ENCODE data around the gene ATP5PD.
"Not testable (repeated sequence)": the region's sequence is repeated elsewhere in the genome, so short reads cannot be mapped to it uniquely, and the experiment has no call there.

ATP5PD gene

GRCh38 chr17:75047398-75048098 lies 779 bp upstream of the ATP5PD start:
- peak overlapping the region; percentile 95 for H3K4me3 ChIP-seq (ENCODE audit: low read length)
- TF ChIP-seq, protein P1, sequence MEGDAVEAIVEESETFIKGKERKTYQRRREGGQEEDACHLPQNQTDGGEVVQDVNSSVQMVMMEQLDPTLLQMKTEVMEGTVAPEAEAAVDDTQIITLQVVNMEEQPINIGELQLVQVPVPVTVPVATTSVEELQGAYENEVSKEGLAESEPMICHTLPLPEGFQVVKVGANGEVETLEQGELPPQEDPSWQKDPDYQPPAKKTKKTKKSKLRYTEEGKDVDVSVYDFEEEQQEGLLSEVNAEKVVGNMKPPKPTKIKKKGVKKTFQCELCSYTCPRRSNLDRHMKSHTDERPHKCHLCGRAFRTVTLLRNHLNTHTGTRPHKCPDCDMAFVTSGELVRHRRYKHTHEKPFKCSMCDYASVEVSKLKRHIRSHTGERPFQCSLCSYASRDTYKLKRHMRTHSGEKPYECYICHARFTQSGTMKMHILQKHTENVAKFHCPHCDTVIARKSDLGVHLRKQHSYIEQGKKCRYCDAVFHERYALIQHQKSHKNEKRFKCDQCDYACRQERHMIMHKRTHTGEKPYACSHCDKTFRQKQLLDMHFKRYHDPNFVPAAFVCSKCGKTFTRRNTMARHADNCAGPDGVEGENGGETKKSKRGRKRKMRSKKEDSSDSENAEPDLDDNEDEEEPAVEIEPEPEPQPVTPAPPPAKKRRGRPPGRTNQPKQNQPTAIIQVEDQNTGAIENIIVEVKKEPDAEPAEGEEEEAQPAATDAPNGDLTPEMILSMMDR (IDR thresholded peaks at IDR 0.05; ENCODE audit: insufficient read depth, low read depth, low read length, missing control alignments): no peak
- DNase-seq (ENCODE audit: low read depth): no peak

DNA sequence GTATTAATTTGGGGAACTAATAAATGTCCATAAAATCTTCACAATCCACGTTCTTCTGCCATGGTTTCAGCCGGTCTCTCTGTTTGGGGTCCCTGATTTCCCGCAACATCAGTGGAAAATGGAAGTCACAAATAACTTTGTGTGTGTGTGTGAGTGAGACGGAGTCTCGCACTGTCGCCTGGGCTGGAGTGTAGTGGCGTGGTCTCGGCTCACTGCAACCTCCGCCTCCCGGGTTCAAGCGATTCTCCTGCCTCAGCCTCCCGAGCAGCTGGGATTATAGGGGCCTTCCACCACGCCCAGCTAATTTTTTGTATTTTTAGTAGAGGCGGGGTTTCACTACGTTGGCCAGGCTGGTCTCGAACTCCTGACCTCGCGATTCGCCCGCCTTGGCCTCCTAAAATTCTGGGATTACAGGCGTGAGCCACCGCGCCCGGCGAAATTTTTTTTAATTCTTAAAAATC lies 793 bp downstream of the ATP5PD start:
- not testable (repeated sequence) for DNase-seq (ENCODE audit: low read depth)

DNA sequence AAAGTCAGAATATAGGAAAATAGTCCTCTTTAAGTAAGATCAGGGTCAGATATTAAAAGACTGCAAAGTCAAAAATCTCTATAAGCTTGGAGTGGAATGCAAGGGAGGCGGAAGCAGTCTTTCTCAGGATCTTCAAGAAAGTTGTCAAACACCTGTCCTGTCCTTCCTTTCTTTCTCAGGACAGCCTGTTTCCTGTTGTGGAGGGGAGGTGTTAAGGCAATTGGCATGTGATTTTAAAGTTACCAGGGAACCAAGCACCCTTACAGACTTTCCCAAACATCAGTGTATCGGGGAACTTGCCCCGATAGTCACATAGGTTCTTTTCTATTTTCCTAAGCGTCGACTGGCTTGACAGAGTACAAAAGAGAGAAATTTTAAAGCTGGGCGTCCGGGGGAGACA lies 2.1 kb downstream of the ATP5PD start:
- no peak overlapping the region for H3K4me3 ChIP-seq (ENCODE audit: low read length)
- TF ChIP-seq, protein P1 (IDR thresholded peaks at IDR 0.05; ENCODE audit: insufficient read depth, low read depth, low read length, missing control alignments): no peak
- DNase-seq (ENCODE audit: low read depth): no peak

More for the DNA sequence above, 793 bp downstream of the ATP5PD start:
- peak overlapping the region; percentile 95 for H3K4me3 ChIP-seq (ENCODE audit: low read length)

DNA sequence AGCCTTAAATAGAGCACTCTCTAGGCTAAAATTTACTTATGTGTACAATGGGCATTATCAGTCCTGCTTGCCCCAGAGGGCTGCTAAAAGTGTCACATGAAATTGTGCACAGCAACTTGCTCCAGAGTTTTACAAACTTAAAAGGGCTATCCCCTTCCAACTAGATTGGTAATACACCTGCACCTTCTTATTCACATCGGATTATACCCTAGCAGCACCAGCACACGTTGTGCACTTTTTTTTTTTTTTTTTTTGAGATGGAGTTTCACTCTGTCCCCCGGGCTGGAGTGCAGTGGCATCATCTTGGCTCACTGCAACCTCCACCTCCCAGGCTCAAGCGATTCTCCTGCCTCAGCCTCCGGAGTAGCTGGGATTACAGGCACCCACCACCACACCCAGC lies 3.0 kb downstream of the ATP5PD start:
- not testable (repeated sequence) for DNase-seq (ENCODE audit: low read depth); H3K4me3 ChIP-seq (ENCODE audit: low read length)

- no peak for DNase-seq (ENCODE audit: low read depth)
- TF ChIP-seq, protein P1 (IDR thresholded peaks at IDR 0.05; ENCODE audit: insufficient read depth, low read depth, low read length, missing control alignments): no peak
- no peak overlapping the region for H3K4me3 ChIP-seq (ENCODE audit: low read length)
These were observed 5.0 kb downstream of the ATP5PD start for GRCh38 chr17:75041656-75042280.

GRCh38 chr17:75039238-75039637 lies 7.5 kb downstream of the ATP5PD start:
- H3K4me3 ChIP-seq (ENCODE audit: low read length): no peak overlapping the region
- DNase-seq (ENCODE audit: low read depth): no peak
- TF ChIP-seq, protein P1 (IDR thresholded peaks at IDR 0.05; ENCODE audit: insufficient read depth, low read depth, low read length, missing control alignments): no peak

DNA sequence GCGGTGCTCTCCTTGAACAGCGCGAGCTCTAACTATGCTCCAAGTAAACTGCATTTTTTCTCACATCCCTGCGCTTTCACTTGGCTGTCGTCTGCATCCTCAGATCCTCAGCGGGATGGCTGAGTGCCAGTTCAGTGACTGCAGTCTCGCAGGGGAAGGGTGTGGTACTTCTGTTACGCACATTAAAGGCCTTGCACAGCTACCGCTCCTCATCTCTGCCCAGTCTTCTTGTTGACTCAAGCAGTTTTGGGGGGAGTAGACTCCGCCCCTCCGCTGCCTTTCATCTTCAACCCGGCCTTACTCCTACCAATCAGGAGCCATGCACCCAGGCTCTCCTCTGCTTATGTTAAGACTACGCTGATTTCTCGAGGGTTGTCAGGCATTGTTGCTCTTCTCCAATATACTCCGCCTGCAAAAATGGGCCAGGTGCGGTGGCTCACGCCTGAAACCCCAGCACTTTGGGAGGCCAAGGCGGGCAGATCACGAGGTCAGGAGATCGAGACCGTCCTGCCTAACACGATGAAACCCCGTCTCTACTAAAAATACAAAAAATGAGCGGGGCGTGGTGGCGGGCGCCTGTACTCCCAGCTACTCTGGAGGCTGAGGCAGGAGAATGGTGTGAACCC lies 10.0 kb downstream of the ATP5PD start:
- TF ChIP-seq, protein P1 (IDR thresholded peaks at IDR 0.05; ENCODE audit: insufficient read depth, low read depth, low read length, missing control alignments): no peak
- H3K4me3 ChIP-seq (ENCODE audit: low read length): no peak overlapping the region
- DNase-seq (ENCODE audit: low read depth): peak; percentile 74

All from epithelial cell of esophagus (primary cell).